GM18511 (cell line): ENCODE results near the gene TCEANC2.
"Not testable (repeated sequence)": the region's sequence is repeated elsewhere in the genome, so short reads cannot be mapped to it uniquely, and the experiment has no call there.

ENCODE experiments used
- ATAC-seq: cut with Tn5 transposase; IDR thresholded peaks from one replicate; pipeline ENCODE4 v1.9.1; 2021; ENCODE audit warnings: mild to moderate bottlenecking, moderate library complexity; ENCODE audit not compliant: unreplicated experiment

Gene TCEANC2

GRCh38 chr1:54024811-54025210 is 28.6 kb upstream of the TCEANC2 start:
- ATAC-seq, result not testable (repeated sequence)

- ATAC-seq, result no peak
These were observed 25.6 kb upstream of the TCEANC2 start for GRCh38 chr1:54027848-54028247.

DNA sequence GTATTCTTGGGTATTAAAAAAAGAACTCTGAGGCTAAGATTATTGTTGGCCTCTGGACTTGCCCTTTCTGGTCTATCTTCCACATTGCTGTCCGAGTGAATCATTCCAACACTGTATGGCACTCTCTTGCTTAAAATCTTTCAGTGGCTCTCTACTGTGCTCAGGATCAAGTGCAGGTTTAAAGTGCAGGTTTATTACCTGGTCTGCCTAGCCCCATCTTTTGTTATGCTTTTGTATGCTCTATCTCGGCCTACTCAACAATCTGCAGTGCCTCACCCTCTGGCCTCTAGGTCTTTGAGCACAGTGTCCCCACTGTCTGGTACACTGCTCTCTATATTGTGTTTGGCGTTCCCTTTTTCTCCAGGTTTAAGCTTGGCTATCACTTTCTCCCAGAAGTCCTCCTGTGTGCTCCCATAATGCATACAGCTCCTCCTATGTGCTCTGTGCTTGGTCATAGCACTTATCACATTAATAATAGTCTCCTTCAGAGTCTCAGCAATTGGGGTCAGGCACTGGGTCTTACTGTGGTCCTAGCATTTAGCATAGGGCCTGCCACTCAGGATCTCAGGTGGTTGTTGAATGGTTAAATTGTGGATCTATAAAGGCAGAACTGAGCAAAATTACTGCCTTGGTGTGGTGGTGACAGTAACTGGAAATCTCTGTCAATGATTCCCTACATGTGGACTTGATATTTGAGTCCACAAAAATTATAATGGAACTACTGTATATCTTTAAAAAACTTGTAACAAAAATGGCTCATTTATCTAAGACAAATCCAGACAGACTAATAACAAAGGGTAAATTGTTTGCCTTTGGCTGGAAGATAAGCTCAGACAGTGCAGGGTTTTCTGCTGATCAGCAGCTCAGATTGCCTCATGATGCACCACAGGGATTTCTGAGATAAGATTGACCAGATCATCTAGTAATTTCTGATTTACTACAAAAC is 24.8 kb upstream of the TCEANC2 start:
- no peak for ATAC-seq

GRCh38 chr1:54037476-54037875 is 15.9 kb upstream of the TCEANC2 start:
- no peak for ATAC-seq

DNA sequence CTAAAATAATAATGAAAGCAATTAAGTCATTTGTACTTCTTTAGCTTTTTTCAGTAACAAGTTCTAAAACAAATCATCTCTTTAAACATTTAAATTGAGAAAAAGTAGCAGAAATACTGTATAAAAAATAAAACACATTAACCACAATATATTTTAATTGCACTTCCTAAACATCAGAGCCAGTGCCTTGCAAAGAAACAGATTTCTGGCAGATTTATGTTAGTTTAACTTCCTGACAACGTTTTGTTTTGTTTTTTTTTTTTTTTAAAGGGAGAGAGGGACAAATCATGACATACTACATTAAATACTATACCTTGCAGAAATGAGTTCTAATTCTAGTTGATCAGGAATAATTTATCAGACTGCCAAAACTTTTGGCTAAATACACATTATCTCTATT is 11.6 kb upstream of the TCEANC2 start:
- ATAC-seq, result no peak

- no peak for ATAC-seq
These were observed 7.9 kb upstream of the TCEANC2 start for GRCh38 chr1:54045496-54045895.

DNA sequence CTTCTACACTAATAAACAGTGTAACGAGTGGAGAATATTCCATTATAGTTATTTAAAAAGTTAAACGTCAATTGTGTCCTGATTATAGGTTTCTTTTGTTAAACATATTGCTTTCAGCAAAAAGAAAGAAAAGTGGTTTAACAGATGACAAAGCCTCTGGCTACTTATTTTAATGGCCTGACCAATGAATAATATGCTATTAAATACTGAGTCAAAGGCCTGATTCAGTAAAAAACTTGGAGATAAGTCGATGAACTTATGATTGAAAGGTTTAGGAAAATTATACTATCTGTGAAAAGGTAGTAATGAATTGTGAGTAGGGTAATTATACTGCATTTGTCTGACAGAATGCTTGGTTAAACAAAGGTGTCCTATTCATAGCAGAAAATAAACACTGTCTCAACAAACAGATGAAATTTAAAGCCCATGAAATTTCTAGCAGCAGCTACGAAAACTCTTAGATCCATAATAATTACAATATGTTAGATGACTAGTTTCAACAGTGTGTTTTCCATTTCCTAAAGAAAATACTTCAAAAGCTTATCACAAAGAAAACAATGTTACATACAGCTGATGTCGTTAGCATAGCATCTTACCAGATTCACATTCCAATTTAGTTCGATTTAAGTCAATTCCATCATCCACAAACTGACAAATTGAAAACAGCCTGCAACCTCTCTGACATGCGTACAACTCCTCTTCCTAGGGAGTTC is 6.6 kb upstream of the TCEANC2 start:
- ATAC-seq, result no peak

DNA sequence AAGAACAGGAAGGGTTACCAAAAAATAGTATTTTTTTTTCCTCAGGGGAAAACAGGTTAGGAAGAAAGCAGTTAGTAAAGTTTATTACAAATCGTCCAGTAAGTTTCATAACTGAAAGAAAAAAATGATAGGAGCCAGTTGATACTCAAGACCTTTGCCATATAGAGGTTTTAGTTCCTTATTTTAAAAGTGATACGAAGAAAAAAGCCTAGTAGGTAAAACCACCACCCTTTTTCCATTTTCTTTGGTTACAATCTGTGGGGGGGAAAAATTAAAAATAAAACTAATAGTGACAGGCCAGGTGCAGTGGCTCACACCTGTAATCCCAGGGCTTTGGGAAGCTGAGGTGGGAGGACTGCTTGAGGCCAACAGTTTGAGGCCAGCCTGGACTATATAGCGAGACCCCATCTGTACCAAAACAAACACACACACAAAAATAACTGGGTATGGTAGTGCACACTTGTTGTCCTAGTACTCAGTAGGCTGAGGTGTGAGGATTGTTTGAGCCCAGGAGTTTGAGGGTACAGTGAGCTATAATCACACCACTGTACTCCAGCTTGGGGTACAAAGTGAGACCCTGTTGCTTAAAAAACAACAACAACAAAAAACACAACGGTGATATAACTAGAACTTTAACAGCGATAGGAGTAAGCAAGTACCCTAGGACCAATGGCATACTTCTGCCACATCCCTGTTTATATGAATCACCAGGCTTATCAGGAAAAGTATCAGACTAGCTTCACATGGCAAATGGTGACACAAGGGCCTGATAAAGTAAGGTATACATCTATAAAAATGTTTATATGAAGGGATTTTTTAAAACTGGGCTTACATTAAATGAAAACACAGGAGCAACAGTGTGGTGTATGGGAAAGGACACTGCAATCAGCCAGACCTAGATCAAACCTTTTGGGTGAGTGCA is 5.8 kb upstream of the TCEANC2 start:
- ATAC-seq, result peak; percentile 66

- ATAC-seq, result not testable (repeated sequence)
These were observed 3.0 kb upstream of the TCEANC2 start for GRCh38 chr1:54050435-54050834.

DNA sequence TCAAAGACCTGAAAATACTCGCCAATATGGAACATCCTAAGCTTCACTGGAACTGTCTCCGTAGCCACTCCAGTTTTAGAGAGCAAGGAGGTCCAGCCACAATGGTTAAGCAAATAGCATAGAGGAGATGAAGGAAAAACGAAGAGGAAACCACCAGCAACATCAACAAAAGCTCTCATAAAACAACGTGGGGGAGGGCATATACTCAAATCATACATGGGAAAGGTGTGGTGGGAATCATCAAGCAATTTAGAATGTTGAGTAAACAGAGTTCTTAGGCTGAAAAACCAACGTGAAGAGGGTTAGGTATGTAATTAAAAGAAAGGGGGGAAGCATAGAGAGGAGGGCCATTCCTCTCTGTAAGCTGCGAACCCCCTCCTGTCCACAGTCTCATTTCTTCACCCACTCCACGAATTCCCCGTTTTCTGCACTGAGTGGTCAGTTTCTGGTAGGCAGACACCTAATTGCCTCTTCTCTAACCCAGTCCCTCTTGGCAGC is 1.4 kb upstream of the TCEANC2 start:
- no peak for ATAC-seq

DNA sequence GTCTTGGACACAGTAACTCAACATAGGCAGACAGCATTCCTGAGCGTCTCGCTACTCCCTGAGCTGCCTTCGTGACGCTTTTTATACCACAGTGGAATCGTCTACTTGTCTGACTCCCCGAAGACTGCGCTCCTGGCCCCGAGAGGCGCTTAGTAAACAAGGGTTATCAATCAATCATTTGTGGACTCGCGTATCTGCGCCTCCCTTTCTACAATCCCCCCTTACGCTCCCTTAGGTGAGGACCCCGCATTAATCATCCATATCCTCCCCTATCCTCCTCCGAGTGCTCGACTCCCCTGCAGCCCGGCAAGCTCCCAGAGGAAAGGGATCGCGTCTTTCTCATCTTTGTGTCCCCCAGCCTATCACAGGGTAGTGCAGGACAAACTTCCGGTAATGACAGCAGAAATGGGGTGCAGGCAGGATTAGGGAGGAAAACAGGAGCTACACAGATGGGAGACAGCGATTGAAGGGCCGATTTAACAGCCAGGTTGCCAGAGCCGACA is 926 bp upstream of the TCEANC2 start:
- peak; percentile 30 for ATAC-seq

- peak; percentile 0 for ATAC-seq
These were observed 483 bp downstream of the TCEANC2 start for GRCh38 chr1:54053745-54054437.

- no peak for ATAC-seq
These were observed 986 bp downstream of the TCEANC2 start for GRCh38 chr1:54054438-54054749.

GRCh38 chr1:54064299-54064698 is 10.9 kb downstream of the TCEANC2 start:
- ATAC-seq, result no peak

- ATAC-seq, result no peak
These were observed 16.4 kb downstream of the TCEANC2 start for GRCh38 chr1:54069791-54070170.

- peak; percentile 65 for ATAC-seq
These were observed 16.9 kb downstream of the TCEANC2 start for GRCh38 chr1:54070171-54070837.

DNA sequence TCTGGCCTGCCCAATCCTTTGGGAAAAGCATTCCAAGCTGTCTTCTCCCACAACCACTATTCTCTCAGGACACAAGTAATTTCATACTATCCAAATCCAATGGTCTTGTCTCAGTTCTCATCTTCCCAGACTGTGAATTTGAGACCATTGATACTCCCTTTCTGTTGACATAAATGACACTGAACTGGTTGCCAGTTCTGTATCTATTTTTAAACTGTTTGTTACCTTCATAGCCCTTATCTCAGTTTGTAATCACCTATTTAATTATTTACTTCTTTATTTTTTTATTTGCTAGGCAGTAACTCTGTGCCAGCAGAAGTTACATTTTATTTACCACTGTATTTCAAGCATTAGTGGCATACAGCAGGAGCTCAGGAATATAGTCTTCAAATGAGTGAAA is 24.0 kb downstream of the TCEANC2 start:
- ATAC-seq, result no peak

GRCh38 chr1:54080598-54081049 is 27.2 kb downstream of the TCEANC2 start:
- no peak for ATAC-seq
